BE2C (cell line): ENCODE results near the gene C1orf198.

ENCODE experiments used
- DNase-seq: peaks from one replicate; pipeline ENCODE4 v3.0.0-alpha.2; 2020
- H3K27me3 ChIP-seq: fragments of 250-450 bp; sonication (Bioruptor Pico); 2 replicates; pipeline ENCODE4 v1.5.1; 2020; ENCODE audit warnings: mild to moderate bottlenecking
- H3K36me3 ChIP-seq: fragments of 250-450 bp; sonication (Bioruptor Pico); 2 replicates; pipeline ENCODE4 v1.5.1; 2020; ENCODE audit warnings: mild to moderate bottlenecking
- H3K4me1 ChIP-seq: fragments of 250-450 bp; sonication (Bioruptor Pico); 2 replicates; pipeline ENCODE4 v1.5.1; 2020
- H3K4me3 ChIP-seq: 2 replicates; pipeline ENCODE4 v1.5.1; 2011; ENCODE audit warnings: low read depth, low read length
- H3K9me3 ChIP-seq: fragments of 250-450 bp; sonication (Bioruptor Pico); 2 replicates; pipeline ENCODE4 v1.5.1; 2020
- CTCF ChIP-seq: IDR thresholded peaks from 2 replicates; pipeline ENCODE4 v1.5.1; 2012; ENCODE audit warnings: mild to moderate bottlenecking, low read depth, low read length

Gene C1orf198

GRCh38 chr1:230793463-230793745 is 74.9 kb downstream of the C1orf198 start:
- Histone ChIP-seq H3K27me3 (0 out of 2 replicates have a peak, but pooled peaks cover 5% of the 10 kb centered on the region), H3K4me1 (no peaks in the 10 kb centered on the region), H3K4me3 (no peak overlapping the region), H3K9me3 (no peaks in the 10 kb centered on the region), H3K36me3 (no peaks in the 10 kb centered on the region)
- no peak for DNase-seq
- TF ChIP-seq CTCF, result no peak

- no peaks in the 10 kb centered on the region for H3K36me3 ChIP-seq
- TF ChIP-seq CTCF, result no peak
- 0 out of 2 replicates have a peak, but pooled peaks cover 5% of the 10 kb centered on the region for H3K27me3 ChIP-seq
- H3K4me1 ChIP-seq, result no peaks in the 10 kb centered on the region
- H3K4me3 ChIP-seq, result no peak overlapping the region
- H3K9me3 ChIP-seq, result no peaks in the 10 kb centered on the region
- DNase-seq, result no peak
Measured at GRCh38 chr1:230792691-230793462, 75.4 kb downstream of the C1orf198 start.

GRCh38 chr1:230791986-230792564 is 76.2 kb downstream of the C1orf198 start:
- no peak for TF ChIP-seq CTCF
- no peaks in the 10 kb centered on the region for H3K36me3 ChIP-seq
- H3K9me3 ChIP-seq, result no peaks in the 10 kb centered on the region
- DNase-seq, result no peak
- H3K27me3 ChIP-seq, result 0 out of 2 replicates have a peak, but pooled peaks cover 2% of the 10 kb centered on the region
- H3K4me1 ChIP-seq, result no peaks in the 10 kb centered on the region
- no peak overlapping the region for H3K4me3 ChIP-seq

- no peak for DNase-seq
- Histone ChIP-seq H3K27me3 (0 out of 2 replicates have a peak, but pooled peaks cover 2% of the 10 kb centered on the region), H3K9me3 (no peaks in the 10 kb centered on the region), H3K4me1 (no peaks in the 10 kb centered on the region), H3K36me3 (no peaks in the 10 kb centered on the region), H3K4me3 (no peak overlapping the region)
- no peak for TF ChIP-seq CTCF
Measured at GRCh38 chr1:230790026-230790425, 78.3 kb downstream of the C1orf198 start.

- H3K36me3 ChIP-seq, result no peaks in the 10 kb centered on the region
- H3K27me3 ChIP-seq, result 0 out of 2 replicates have a peak, but pooled peaks cover 2% of the 10 kb centered on the region
- no peaks in the 10 kb centered on the region for H3K4me1 ChIP-seq
- TF ChIP-seq CTCF, result no peak
- H3K9me3 ChIP-seq, result no peaks in the 10 kb centered on the region; the same call in 1 of the 2 replicates
- no peak for DNase-seq
- H3K4me3 ChIP-seq, result no peak overlapping the region
Measured at GRCh38 chr1:230788561-230789275, 79.6 kb downstream of the C1orf198 start.
